Breast epithelium (tissue), 4 donors: ENCODE measurements around the gene CYBC1. TPM values are rescaled to one million over a fixed set of nuclear protein-coding genes. Genes with fewer than 3 reads are reported as not detected.
A peak's percentile ranks its signal among the peaks of the same experiment; 100 is the strongest.
"Not testable (repeated sequence)": the region's sequence is repeated elsewhere in the genome, so short reads cannot be mapped to it uniquely, and the experiment has no call there.

ENCODE experiments used
- DNase-seq, 2 donors: peaks; one replicate each; pipeline ENCODE4 v3.0.0-alpha.2; 2019; ENCODE audit warnings: low spot score in 2 of 2
- H3K27ac ChIP-seq, 2 donors: fragments of 200-600 bp; sonication (generic) in 1 of 2; one replicate each; pipeline ENCODE4 v1.5.1; 2016 to 2019; ENCODE audit warnings: mild to moderate bottlenecking in 1 of 2
- H3K27me3 ChIP-seq, 2 donors: fragments of 200-600 bp; sonication (generic) in 1 of 2; one replicate each; pipeline versions ENCODE4 v1.5.1 to v1.6.0; 2017 to 2019; ENCODE audit warnings: control low read depth in 1 of 2, mild to moderate bottlenecking in 1 of 2
- H3K36me3 ChIP-seq: fragments of 200-600 bp; one replicate; pipeline ENCODE4 v1.5.1; 2019
- H3K4me1 ChIP-seq, 2 donors: fragments of 200-600 bp; sonication (generic); one replicate each; pipeline ENCODE4 v1.5.1; 2016 to 2019; ENCODE audit warnings: control low read depth in 1 of 2
- H3K4me3 ChIP-seq, 3 donors: fragments of 200-600 bp; sonication (generic); 1 replicate in 2 of 3; 2 replicates in 1 of 3; pipeline ENCODE4 v1.5.1; 2016 to 2019; ENCODE audit warnings: mild to moderate bottlenecking in 3 of 3, moderate library complexity in 2 of 3
- H3K9me3 ChIP-seq, 2 donors: fragments of 200-600 bp; sonication (generic) in 1 of 2; one replicate each; pipeline ENCODE4 v1.5.1; 2016 to 2019; ENCODE audit warnings: control low read depth in 1 of 2
- POLR2A ChIP-seq: fragments of 450-650 bp; IDR thresholded peaks from one replicate; pipeline ENCODE4 v1.6.1; 2016; ENCODE audit warnings: antibody characterized with exemption, mild to moderate bottlenecking, moderate library complexity
- POLR2AphosphoS5 ChIP-seq, 3 donors: sonication (generic); formaldehyde crosslinking; IDR thresholded peaks; one replicate each; pipeline ENCODE4 v1.6.1; 2017; ENCODE audit warnings: antibody characterized with exemption in 3 of 3
- intact Hi-C: fragments of 100-400 bp; cut with DNase I; formaldehyde crosslinking; loops from one replicate; pipeline ENCODE4 v1.15.1; 2023; ENCODE audit warnings: low total_unique reads
- total RNA-seq, 3 donors: library from RNA; depleted of rRNA; stranded (reverse); fragments of >200 nt; gene quantifications; one replicate each; pipeline ENCODE4 v1.1.0, GENCODE V29; 2016
- TF ChIP-seq, protein P1 (sequence below), 3 donors: fragments of 450-650 bp; IDR thresholded peaks; one replicate each; pipeline ENCODE4 v1.5.1; 2016 to 2017; ENCODE audit warnings: antibody characterized with exemption in 3 of 3, mild to moderate bottlenecking in 3 of 3, moderate library complexity in 3 of 3

Gene CYBC1
- total RNA-seq, 3 donors from 2014 or later, result 54.7 to 71.4 (median 61.9) TPM

DNA sequence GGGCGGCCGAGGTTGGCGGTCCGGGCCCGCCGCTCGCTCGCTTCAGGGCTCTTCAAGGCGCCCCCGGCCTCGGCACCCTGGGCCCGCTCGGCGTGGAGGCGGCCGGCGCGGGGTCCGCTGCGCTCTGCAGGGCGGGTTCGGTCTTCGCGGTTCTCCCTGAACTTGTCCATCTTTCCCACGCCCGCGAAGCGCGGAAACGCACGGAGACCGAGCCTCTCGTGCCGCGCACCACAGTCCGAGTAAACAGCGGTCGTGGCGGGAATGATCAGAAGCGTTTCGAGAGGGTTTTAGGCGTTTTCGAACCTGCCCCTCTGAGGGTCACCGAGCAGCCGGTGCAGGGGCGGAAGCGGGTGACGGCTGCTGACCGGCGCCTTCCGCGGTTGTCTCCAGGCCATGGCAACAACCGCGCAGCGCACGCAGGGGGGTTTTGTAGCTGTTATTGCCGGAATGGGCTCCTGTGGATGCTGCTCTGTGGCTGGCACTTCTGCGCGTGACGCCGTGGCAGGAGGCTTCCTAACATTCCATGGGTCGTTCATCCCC is 8.4 kb upstream of the CYBC1 start:
- Histone ChIP-seq H3K9me3 (no peaks in the 10 kb centered on the region), H3K27ac (peak overlapping the region; percentile 99 to 100), H3K27me3 (no peaks in the 10 kb centered on the region), H3K4me1 (peaks cover 0 to 4% of the 10 kb centered on the region in 2 donors), H3K36me3 (no peaks in the 10 kb centered on the region), H3K4me3 (peak overlapping the region; percentile 84 to 96 (median 93))
- no peak for DNase-seq
- TF ChIP-seq POLR2A (no peak), POLR2AphosphoS5 (IDR thresholded peaks at IDR 0.05) (no peak)
- TF ChIP-seq, protein P1, sequence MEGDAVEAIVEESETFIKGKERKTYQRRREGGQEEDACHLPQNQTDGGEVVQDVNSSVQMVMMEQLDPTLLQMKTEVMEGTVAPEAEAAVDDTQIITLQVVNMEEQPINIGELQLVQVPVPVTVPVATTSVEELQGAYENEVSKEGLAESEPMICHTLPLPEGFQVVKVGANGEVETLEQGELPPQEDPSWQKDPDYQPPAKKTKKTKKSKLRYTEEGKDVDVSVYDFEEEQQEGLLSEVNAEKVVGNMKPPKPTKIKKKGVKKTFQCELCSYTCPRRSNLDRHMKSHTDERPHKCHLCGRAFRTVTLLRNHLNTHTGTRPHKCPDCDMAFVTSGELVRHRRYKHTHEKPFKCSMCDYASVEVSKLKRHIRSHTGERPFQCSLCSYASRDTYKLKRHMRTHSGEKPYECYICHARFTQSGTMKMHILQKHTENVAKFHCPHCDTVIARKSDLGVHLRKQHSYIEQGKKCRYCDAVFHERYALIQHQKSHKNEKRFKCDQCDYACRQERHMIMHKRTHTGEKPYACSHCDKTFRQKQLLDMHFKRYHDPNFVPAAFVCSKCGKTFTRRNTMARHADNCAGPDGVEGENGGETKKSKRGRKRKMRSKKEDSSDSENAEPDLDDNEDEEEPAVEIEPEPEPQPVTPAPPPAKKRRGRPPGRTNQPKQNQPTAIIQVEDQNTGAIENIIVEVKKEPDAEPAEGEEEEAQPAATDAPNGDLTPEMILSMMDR (IDR thresholded peaks at IDR 0.05), result no peak
- intact Hi-C loops, result no loop called here

DNA sequence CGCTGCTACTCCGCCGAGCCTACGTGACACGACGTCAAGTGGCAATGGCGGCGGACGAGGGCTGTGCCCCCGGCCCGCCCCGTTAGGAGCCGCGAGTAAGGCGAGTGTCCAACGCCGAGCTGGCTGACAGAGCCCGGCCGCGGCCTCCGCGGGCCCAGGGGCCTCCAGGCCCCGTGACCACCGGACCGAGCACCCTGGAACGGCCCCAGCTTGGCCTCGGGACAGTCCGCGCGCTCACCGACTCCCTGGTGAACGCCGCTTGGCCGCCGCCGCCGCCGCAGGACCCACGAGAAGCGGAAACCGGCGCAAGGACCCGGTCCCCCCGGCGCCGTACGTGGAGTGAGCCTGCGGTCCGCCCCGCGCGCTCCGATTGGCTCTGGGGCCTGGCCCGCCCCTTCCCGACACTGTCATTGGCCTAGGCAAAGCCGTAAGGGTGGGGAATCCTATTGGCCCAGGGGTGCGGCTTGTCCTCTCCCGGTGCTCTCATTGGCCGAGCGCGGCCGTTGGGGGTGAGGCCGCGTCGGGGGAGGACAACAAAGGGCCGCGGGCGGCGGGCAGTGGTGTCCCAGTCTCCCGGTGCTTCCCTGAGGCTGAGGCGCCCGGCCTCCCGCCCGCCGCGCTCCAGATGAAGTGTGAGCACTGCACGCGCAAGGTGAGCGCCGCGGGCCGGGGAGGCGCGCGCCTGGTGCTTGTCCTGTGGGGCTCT is 7.8 kb upstream of the CYBC1 start, which contains the start of gene NARF:
Gene NARF (plus strand): TSS at position 563 of the 706 bp plus-strand sequence. CDS start 63 bp downstream, at position 626.
- peak; percentile 96 to 97 for DNase-seq
- no peaks in the 10 kb centered on the region for H3K9me3 ChIP-seq
- H3K4me1 ChIP-seq, result peaks cover 0 to 4% of the 10 kb centered on the region in 2 donors
- no peaks in the 10 kb centered on the region for H3K36me3 ChIP-seq
- intact Hi-C loops, result no loop called here
- TF ChIP-seq POLR2A (peak; percentile 99), POLR2AphosphoS5 (IDR thresholded peaks at IDR 0.05) (peak; percentile 98 to 99 (median 99))
- TF ChIP-seq, protein P1 (IDR thresholded peaks at IDR 0.05), result peak in 2 of 3 donors; percentile 4 to 22
- H3K27me3 ChIP-seq, result no peaks in the 10 kb centered on the region
- peak within 1 kb of the TSS; percentile 84 to 96 (median 93) for H3K4me3 ChIP-seq
- peak within 1 kb of the TSS; percentile 99 to 100 for H3K27ac ChIP-seq

DNA sequence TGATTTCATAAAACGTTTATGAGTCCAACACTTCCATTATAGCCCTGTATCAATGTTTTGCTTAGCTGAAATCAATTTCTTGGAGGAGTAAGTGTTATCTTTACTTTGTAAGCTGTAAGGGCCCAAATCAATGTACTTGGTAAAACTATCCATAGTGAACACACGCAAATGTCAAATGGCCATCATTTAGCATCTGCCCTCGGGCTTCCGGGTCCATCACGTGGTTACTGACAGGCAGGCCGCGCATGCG is 7.3 kb upstream of the CYBC1 start:
- Histone ChIP-seq H3K9me3 (no peaks in the 10 kb centered on the region), H3K4me1 (peaks cover 0 to 4% of the 10 kb centered on the region in 2 donors), H3K27ac (peak overlapping the region; percentile 99 to 100), H3K27me3 (no peaks in the 10 kb centered on the region), H3K36me3 (no peaks in the 10 kb centered on the region), H3K4me3 (peak overlapping the region; percentile 84 to 96 (median 93))
- TF ChIP-seq POLR2A (no peak), POLR2AphosphoS5 (IDR thresholded peaks at IDR 0.05) (no peak)
- TF ChIP-seq, protein P1 (IDR thresholded peaks at IDR 0.05), result no peak
- peak in 1 of 2 donors; percentile 90 for DNase-seq
- intact Hi-C loops, result no loop called here

DNA sequence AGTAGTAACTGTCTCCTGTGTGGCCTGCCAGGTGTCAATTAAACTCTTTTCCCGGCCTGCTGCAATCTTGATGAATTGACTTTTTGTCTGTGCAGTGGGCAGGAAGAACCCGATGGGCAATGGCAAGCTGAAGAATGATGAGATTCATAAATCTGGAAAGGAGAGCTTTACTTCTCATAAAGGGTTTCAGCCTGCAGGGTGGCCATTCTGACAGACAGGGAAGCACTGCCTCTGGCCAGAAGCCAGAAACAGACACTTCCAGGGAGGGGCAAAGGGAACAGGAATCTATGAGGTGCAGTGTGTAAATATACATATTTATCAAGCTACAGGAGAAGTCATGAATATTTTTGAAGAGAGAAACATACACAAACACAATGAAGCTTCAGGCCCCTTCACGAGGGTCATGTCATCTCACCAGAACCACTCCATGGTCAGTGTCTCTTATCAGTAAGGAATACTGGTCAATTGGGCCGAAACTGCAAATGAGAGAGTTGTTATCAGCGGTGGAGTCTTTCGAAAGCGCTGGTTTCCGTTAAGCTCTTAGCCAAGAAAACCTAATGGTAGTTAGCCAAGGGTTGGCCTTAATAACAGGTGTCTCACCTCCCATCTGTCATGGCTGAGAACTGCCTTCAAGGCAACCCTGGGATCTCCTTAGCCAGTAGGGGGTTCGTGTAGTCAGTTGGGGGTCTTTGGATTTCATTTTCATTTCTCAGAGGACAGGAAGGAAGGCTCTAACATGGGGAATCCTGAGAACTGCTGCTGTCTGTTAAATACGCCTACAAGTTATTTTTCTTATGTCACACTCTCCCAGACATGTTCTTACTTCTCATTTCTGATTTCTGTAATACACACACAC is 6.7 kb upstream of the CYBC1 start:
- intact Hi-C loops, result no loop called here
- Histone ChIP-seq H3K36me3 (no peaks in the 10 kb centered on the region), H3K27ac (peak overlapping the region; percentile 99 to 100), H3K4me3 (peak overlapping the region; percentile 84 to 96 (median 93)), H3K9me3 (no peaks in the 10 kb centered on the region), H3K4me1 (peaks cover 0 to 4% of the 10 kb centered on the region in 2 donors), H3K27me3 (no peaks in the 10 kb centered on the region)
- DNase-seq, result no peak
- TF ChIP-seq POLR2AphosphoS5 (IDR thresholded peaks at IDR 0.05) (no peak), POLR2A (no peak)
- TF ChIP-seq, protein P1 (IDR thresholded peaks at IDR 0.05), result no peak

DNA sequence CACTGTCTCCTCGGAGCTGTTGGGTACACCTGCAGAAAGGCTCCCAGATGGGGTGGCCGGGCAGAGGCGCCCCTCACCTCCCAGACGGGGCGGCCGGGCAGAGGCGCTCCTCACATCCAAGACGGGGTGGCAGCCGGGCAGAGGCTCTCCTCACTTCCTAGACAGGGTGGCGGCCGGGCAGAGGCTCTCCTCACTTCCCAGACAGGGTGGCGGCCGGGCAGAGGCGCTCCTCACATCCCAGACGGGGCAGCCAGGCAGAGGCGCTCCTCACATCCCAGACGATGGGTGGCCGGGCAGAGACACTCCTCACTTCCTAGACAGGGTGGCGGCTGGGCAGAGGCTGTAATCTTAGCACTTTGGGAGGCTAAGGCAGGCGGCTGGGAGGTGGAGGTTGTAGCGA is 3.2 kb upstream of the CYBC1 start:
- H3K27me3 ChIP-seq, intact Hi-C loops: not testable (repeated sequence)
- H3K4me1 ChIP-seq, result peaks cover 7 to 10% of the 10 kb centered on the region in 2 donors

DNA sequence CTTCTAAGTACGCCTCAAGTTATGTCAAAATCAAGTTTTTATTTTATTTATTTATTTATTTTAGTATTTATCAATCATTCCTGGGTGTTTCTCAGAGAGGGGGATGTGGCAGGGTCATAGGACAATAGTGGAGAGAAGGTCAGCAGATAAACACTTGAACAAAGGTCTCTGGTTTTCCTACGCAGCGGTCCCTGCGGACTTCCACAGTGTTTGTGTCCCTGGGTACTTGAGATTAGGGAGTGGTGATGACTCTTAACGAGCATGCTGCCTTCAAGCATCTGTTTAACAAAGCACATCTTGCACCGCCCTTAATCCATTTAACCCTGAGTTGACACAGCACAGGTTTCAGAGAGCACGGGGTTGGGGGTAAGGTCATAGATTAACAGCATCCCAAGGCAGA is 2.6 kb upstream of the CYBC1 start:
- H3K27me3 ChIP-seq, H3K4me3 ChIP-seq, H3K36me3 ChIP-seq, H3K9me3 ChIP-seq, intact Hi-C loops, DNase-seq, H3K27ac ChIP-seq: not testable (repeated sequence)
- peaks cover 7 to 10% of the 10 kb centered on the region in 2 donors for H3K4me1 ChIP-seq

More for the DNA sequence above, 3.2 kb upstream of the CYBC1 start:
- not testable (repeated sequence) for DNase-seq, H3K4me3 ChIP-seq, H3K36me3 ChIP-seq, H3K9me3 ChIP-seq, H3K27ac ChIP-seq
